ENCODE data around the gene EHD3.

The EHD3 gene

DNA sequence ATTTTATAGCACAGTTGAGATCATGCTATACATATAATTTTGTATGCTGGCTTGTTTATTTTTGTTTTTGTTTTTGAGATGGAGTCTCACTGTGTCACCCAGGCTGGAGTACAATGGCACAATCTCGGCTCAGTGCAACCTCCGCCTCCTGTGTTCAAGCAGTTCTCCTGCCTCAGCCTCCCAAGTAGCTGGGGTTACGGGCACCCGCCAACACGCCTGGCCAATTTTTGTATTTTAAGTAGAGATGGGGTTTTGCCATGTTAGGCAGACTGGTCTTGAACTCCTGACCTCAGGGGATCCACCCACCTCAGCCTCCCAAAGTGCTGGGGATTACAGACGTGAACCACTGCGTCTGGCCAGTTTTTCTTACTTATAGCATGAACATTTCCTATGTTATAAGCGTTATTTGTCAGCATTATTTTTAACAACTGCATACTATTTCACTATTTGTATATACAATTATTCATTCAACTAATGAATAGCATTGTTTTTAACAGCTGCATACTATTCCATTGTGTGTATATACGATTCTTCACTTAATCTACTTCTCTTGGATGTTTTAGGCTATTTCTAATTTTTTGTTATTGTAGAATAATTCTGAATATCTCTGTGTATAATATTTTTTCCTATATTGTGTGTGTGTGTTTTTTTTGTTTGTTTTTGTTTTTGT lies 3.5 kb downstream of the EHD3 start:
- no peak for DNase-seq (ENCODE audit: low read depth)

DNA sequence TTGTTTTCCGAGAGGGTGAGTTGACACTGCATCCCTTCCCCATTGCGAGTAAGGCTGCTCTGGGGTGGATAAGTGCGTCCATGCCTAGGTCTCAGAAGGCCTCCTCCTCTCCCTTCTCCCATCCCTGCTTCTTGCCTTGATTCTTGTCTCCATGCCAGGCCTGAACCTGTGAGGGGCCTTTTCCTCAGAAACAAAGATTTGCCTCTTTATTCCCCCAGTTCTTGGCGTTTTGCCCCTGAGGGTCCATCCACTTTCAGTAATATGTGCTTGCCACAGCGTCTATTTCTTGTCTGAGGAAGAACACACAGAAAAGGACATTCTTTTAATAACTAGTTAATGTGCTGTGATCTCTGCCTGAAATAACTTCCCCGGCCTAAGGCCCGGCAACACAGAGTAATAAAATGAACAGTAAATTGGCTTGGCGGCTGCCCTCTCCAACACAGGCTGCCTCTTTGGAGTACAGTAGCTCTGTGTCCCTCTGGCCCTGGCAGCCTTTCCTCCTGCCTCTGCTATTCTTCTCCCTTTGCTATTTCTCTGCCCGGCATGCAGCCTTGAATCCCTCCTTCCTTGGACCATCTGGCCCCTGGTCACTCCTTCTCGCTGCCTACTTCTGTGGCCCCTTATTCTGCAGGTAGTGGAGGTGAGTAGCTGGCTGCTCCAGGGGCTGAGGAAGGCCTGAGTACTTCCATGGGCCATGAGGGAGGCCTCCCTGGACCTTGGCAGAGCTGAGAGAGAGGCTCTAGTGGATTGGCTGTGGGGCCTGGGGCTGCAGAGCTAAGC lies 4.4 kb downstream of the EHD3 start:
- no peak for DNase-seq (ENCODE audit: low read depth)

- DNase-seq (ENCODE audit: low read depth) = no peak
These were observed 5.1 kb downstream of the EHD3 start for GRCh38 chr2:31238906-31239592.

DNA sequence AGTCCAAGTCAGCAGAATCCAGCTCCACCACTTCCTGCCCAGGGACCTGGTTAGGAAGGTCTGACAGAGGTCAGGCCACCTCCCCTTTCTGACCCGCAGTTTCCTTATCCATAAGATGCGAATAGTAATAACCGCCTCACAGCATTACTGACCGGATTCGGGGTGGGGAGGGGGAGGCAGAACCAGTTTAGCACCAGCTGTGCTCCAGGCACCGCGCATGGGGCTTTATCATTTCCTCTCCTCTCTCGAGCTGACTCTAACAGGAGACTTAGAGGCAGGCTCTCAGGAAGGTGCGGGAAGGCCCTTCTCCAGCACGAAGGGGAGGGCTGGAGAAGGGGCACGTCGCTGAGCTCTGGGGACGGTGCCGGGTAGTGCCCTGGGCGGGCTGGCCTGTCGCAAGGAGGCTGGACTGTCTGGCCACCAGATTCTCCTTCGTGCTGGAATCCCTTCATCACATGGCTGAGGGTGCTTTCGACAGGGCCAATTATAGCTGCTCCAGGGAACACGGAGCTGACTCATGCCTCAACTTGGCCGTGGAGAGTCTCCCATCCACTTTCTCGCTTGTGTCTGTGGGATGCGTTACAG lies 5.7 kb downstream of the EHD3 start:
- DNase-seq (ENCODE audit: low read depth) = no peak

- DNase-seq (ENCODE audit: low read depth) = no peak
These were observed 6.7 kb downstream of the EHD3 start for GRCh38 chr2:31240381-31241365.

- DNase-seq (ENCODE audit: low read depth) = no peak
These were observed 7.8 kb downstream of the EHD3 start for GRCh38 chr2:31241625-31242270.

DNA sequence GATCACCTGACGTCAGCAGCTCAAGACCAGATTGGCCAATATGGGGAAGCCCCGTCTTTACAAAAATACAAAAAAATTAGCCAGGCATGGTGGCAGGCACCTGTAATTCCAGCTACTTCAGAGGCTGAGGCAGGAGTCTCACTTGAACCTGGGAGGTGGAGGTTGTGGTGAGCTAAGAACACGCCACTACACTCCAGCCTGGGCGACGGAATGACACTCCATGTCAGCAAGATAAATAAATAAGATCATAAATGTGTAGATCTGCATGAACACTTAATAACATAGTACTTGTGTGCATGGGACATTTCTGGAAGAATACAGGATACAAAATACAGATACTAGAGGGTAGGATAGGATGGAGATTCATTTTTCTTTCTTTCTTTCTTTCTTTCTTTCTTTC lies 9.1 kb downstream of the EHD3 start:
- no peak for DNase-seq (ENCODE audit: low read depth)

- DNase-seq (ENCODE audit: low read depth) = no peak
These were observed 10.1 kb downstream of the EHD3 start for GRCh38 chr2:31244101-31244500.

- no peak for DNase-seq (ENCODE audit: low read depth)
These were observed 12.4 kb downstream of the EHD3 start for GRCh38 chr2:31246184-31246852.

- no peak for DNase-seq (ENCODE audit: low read depth)
These were observed 13.8 kb downstream of the EHD3 start for GRCh38 chr2:31247711-31248110.

GRCh38 chr2:31248139-31248538 lies 14.2 kb downstream of the EHD3 start:
- DNase-seq (ENCODE audit: low read depth) = no peak

DNA sequence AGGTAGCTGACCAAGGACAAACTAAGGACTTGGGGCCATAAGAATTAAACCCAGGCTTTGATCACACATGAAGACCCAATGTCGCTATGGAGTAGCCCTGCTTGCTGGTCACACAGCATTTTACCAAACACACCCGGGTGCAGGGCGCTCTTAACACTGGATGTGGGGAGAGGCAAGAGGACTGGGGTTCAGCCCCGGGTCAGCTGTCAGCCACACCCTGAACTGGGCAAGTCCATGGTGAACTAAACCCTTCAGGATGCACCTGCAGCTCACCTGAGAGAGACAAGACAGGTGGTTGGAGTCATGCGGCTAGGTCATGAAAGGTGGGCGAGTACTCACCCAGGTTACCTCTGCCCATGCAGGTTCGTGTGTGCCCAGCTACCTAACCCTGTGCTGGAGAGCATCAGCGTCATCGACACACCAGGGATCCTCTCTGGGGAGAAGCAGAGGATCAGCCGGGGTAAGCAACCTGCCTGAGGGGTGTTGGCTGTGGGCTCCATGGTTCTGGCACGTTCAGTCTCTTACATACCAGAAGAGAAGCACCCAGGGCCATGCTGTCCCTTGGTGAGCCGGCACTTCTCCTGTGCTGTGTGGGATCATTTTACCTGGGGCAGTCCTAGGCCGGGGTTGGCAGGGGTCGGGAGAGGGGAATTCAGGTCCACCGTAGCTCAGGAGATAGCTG lies 15.2 kb downstream of the EHD3 start:
- no peak for DNase-seq (ENCODE audit: low read depth)

- DNase-seq (ENCODE audit: low read depth) = no peak
These were observed 17.1 kb downstream of the EHD3 start for GRCh38 chr2:31251018-31251417.

- no peak for DNase-seq (ENCODE audit: low read depth)
These were observed 17.9 kb downstream of the EHD3 start for GRCh38 chr2:31251851-31252250.

DNA sequence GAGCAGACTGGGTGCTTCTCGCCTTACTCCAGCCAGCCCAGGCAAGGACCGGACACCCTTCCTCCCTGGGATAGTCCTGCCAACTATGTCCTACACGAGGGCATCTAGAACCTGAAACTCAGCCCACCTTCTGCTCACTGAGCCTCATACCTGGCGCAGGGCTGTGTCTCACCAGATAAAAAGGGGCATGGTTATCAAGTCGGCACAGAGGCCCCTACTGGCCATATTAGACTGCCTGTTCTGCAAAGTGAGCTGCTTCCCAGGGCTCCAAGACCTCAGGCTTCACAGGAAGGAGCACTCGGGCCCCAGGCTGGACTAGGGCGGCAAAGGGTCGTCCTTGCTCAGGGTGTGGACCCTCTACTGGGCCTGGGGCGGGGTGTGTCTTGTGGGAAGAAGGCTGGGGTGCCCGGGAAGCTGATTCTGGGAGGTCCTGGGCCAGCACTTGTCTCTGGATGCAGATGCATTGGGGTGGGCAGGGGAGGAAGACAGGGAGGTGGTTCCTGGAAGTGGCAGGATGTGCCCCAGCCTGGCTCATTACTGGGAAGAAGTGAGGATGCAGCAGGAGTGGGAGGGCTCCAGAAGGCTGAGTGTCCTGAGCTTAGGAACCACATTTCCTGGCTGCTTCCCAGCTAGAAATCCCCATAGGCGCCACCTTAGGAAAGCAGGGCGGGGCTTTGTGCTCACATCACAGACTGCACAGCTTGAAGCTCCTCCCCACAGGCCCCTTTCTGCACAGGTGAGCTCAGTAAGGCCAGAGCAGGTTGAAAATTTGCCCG lies 19.6 kb downstream of the EHD3 start:
- no peak for DNase-seq (ENCODE audit: low read depth)

DNA sequence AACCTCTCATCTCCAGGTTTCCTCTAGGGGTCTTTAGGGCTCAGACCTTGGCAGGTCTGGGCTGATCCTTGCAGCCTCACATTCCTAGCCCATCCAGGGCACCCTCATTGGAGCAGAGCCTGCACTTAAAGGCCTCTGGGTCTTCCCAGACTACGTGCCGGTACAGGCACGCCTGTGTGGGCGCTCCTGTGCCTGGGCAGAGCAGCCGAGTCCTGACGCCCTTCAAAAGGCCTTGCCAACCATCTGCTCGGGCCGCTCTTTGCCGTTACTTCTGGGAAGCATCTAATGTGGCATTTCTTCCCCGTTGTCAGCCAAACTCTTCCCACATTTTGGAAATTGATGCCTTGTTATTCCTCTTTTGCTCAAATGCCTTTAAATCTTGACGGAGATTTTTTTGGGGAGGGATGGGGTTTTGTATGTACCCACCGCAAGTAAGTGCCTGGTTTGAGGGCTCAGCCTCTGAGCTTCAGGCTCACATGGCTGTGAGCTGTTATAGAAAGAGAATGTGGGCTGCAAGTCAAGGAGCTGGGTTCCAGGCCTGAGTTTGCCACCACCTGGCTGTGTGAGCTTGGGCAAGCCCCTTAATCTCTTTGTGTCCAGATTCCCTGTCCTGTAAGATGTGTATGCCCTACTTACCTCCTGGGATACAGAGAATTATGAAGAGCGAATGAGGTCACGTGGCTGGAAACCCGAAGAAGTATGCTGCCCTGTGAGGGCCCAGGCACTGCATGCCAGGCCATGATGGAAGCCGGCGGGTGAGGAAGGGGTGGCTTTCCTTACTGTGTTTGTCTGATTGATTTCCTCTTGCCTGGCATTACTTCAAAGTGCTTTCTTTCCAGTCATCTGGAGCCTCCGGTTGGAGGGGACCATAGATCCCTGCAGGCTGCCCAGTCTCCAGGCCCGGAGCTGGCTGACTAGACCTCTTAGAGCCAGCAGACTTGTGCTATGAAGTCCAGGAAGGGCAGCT lies 20.6 kb downstream of the EHD3 start:
- DNase-seq (ENCODE audit: low read depth) = no peak

GRCh38 chr2:31255911-31256571 lies 22.1 kb downstream of the EHD3 start:
- no peak for DNase-seq (ENCODE audit: low read depth)
